Measurements from ENCODE around the gene CRYBB3.

The CRYBB3 gene

DNA sequence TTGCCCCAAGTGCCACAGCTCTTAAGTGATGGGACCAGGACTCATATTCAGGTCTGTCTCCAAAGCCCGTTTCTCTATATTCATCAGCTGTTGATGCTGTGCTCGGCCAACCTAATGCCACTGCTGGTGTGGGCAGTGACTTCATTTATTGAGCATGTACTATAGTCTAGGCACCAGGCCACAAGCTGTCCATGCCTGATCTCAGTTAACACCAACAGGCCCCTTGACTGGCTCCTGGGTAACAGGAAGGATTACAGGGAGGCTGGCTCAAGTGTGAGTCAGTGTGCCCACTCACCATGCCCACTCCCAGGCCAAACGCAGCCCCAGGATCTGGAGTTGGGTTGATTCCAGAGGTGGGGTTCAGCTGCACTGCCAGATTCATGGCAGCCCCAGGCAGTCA lies 11.1 kb downstream of the CRYBB3 start:
- TF ChIP-seq, protein P1, sequence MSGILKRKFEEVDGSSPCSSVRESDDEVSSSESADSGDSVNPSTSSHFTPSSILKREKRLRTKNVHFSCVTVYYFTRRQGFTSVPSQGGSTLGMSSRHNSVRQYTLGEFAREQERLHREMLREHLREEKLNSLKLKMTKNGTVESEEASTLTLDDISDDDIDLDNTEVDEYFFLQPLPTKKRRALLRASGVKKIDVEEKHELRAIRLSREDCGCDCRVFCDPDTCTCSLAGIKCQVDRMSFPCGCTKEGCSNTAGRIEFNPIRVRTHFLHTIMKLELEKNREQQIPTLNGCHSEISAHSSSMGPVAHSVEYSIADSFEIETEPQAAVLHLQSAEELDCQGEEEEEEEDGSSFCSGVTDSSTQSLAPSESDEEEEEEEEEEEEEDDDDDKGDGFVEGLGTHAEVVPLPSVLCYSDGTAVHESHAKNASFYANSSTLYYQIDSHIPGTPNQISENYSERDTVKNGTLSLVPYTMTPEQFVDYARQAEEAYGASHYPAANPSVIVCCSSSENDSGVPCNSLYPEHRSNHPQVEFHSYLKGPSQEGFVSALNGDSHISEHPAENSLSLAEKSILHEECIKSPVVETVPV (CRISPR knock-in tag; IDR thresholded peaks at IDR 0.05) = no peak
- TF ChIP-seq, protein P2, sequence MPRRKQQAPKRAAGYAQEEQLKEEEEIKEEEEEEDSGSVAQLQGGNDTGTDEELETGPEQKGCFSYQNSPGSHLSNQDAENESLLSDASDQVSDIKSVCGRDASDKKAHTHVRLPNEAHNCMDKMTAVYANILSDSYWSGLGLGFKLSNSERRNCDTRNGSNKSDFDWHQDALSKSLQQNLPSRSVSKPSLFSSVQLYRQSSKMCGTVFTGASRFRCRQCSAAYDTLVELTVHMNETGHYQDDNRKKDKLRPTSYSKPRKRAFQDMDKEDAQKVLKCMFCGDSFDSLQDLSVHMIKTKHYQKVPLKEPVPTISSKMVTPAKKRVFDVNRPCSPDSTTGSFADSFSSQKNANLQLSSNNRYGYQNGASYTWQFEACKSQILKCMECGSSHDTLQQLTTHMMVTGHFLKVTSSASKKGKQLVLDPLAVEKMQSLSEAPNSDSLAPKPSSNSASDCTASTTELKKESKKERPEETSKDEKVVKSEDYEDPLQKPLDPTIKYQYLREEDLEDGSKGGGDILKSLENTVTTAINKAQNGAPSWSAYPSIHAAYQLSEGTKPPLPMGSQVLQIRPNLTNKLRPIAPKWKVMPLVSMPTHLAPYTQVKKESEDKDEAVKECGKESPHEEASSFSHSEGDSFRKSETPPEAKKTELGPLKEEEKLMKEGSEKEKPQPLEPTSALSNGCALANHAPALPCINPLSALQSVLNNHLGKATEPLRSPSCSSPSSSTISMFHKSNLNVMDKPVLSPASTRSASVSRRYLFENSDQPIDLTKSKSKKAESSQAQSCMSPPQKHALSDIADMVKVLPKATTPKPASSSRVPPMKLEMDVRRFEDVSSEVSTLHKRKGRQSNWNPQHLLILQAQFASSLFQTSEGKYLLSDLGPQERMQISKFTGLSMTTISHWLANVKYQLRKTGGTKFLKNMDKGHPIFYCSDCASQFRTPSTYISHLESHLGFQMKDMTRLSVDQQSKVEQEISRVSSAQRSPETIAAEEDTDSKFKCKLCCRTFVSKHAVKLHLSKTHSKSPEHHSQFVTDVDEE (CRISPR knock-in tag; IDR thresholded peaks at IDR 0.05) = no peak
- no peak for TF ChIP-seq ZNF70 (CRISPR knock-in tag; IDR thresholded peaks at IDR 0.05)
- TF ChIP-seq GLIS3 (CRISPR knock-in tag; IDR thresholded peaks at IDR 0.05) = no peak
- no peak for TF ChIP-seq CSDC2 (CRISPR knock-in tag; IDR thresholded peaks at IDR 0.05)
- no peak for TF ChIP-seq ZNF8 (CRISPR knock-in tag; IDR thresholded peaks at IDR 0.05)
- TF ChIP-seq TCF4 (CRISPR knock-in tag; IDR thresholded peaks at IDR 0.05; ENCODE audit: borderline replicate concordance) = no peak
- TF ChIP-seq ZNF565 (CRISPR knock-in tag; conservative IDR thresholded peaks at IDR 0.05; ENCODE audit: low read depth) = no peak
- TF ChIP-seq ISL1 (CRISPR knock-in tag; IDR thresholded peaks at IDR 0.05) = no peak
- TF ChIP-seq ESRRG (CRISPR knock-in tag; IDR thresholded peaks at IDR 0.05) = no peak
- TF ChIP-seq, protein P3, sequence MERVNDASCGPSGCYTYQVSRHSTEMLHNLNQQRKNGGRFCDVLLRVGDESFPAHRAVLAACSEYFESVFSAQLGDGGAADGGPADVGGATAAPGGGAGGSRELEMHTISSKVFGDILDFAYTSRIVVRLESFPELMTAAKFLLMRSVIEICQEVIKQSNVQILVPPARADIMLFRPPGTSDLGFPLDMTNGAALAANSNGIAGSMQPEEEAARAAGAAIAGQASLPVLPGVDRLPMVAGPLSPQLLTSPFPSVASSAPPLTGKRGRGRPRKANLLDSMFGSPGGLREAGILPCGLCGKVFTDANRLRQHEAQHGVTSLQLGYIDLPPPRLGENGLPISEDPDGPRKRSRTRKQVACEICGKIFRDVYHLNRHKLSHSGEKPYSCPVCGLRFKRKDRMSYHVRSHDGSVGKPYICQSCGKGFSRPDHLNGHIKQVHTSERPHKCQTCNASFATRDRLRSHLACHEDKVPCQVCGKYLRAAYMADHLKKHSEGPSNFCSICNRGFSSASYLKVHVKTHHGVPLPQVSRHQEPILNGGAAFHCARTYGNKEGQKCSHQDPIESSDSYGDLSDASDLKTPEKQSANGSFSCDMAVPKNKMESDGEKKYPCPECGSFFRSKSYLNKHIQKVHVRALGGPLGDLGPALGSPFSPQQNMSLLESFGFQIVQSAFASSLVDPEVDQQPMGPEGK (CRISPR knock-in tag; IDR thresholded peaks at IDR 0.05; ENCODE audit: borderline replicate concordance) = no peak
- TF ChIP-seq, protein P4, sequence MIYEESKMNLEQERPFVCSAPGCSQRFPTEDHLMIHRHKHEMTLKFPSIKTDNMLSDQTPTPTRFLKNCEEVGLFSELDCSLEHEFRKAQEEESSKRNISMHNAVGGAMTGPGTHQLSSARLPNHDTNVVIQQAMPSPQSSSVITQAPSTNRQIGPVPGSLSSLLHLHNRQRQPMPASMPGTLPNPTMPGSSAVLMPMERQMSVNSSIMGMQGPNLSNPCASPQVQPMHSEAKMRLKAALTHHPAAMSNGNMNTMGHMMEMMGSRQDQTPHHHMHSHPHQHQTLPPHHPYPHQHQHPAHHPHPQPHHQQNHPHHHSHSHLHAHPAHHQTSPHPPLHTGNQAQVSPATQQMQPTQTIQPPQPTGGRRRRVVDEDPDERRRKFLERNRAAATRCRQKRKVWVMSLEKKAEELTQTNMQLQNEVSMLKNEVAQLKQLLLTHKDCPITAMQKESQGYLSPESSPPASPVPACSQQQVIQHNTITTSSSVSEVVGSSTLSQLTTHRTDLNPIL (CRISPR knock-in tag; IDR thresholded peaks at IDR 0.05; ENCODE audit: low read depth) = no peak
- TF ChIP-seq PPARA (CRISPR knock-in tag; IDR thresholded peaks at IDR 0.05; ENCODE audit: borderline replicate concordance) = no peak
- TF ChIP-seq ZFP30 (CRISPR knock-in tag; IDR thresholded peaks at IDR 0.05) = no peak
- TF ChIP-seq ARNTL (CRISPR knock-in tag; IDR thresholded peaks at IDR 0.05; ENCODE audit: borderline replicate concordance, low read depth) = no peak
- no peak for TF ChIP-seq BACH2 (CRISPR knock-in tag; IDR thresholded peaks at IDR 0.05; ENCODE audit: borderline replicate concordance)
- TF ChIP-seq TOX (CRISPR knock-in tag; IDR thresholded peaks at IDR 0.05; ENCODE audit: borderline replicate concordance) = no peak
- no peak for TF ChIP-seq ZC3H10 (CRISPR knock-in tag; IDR thresholded peaks at IDR 0.05)
- no peak for ATAC-seq

DNA sequence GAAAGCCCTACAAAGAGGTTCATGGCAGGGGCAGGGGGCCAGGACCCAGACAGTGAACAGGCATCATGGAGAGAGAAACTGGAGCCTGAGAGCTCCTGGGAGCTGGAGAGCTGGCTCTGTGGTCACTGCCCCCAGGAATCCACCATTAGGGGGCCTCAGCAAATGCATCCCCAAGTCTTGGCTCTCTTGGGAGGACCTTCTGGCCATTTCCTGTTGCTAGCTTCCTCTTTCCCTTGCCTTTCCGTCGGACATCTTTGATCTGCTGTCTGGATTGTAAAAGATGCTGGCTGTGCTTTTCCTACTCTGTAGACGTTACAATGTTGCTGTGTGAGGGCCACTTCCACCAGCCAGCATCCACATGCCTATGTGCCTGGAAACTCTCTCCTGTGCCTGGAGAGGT lies 12.7 kb downstream of the CRYBB3 start:
- no peak for TF ChIP-seq ZNF565 (CRISPR knock-in tag; conservative IDR thresholded peaks at IDR 0.05; ENCODE audit: low read depth)
- no peak for TF ChIP-seq ZC3H10 (CRISPR knock-in tag; IDR thresholded peaks at IDR 0.05)
- TF ChIP-seq POU6F1 (CRISPR knock-in tag; IDR thresholded peaks at IDR 0.05; ENCODE audit: borderline replicate concordance, low read depth) = no peak
- TF ChIP-seq PPARA (CRISPR knock-in tag; IDR thresholded peaks at IDR 0.05; ENCODE audit: borderline replicate concordance) = no peak
- TF ChIP-seq TCF4 (CRISPR knock-in tag; IDR thresholded peaks at IDR 0.05; ENCODE audit: borderline replicate concordance) = no peak
- no peak for TF ChIP-seq ZNF70 (CRISPR knock-in tag; IDR thresholded peaks at IDR 0.05)
- TF ChIP-seq, protein P3 (CRISPR knock-in tag; IDR thresholded peaks at IDR 0.05; ENCODE audit: borderline replicate concordance) = no peak
- TF ChIP-seq SNAI2 (CRISPR knock-in tag; IDR thresholded peaks at IDR 0.05) = no peak
- TF ChIP-seq BACH2 (CRISPR knock-in tag; IDR thresholded peaks at IDR 0.05; ENCODE audit: borderline replicate concordance) = no peak
- TF ChIP-seq ESRRG (CRISPR knock-in tag; IDR thresholded peaks at IDR 0.05) = no peak
- TF ChIP-seq, protein P1 (CRISPR knock-in tag; IDR thresholded peaks at IDR 0.05) = no peak
- TF ChIP-seq ZFP3 (CRISPR knock-in tag; IDR thresholded peaks at IDR 0.05) = no peak
- no peak for TF ChIP-seq ISL1 (CRISPR knock-in tag; IDR thresholded peaks at IDR 0.05)
- no peak for TF ChIP-seq GLIS3 (CRISPR knock-in tag; IDR thresholded peaks at IDR 0.05)
- TF ChIP-seq, protein P2 (CRISPR knock-in tag; IDR thresholded peaks at IDR 0.05) = no peak
- TF ChIP-seq ZNF8 (CRISPR knock-in tag; IDR thresholded peaks at IDR 0.05) = no peak
- no peak for TF ChIP-seq ARNTL (CRISPR knock-in tag; IDR thresholded peaks at IDR 0.05; ENCODE audit: borderline replicate concordance, low read depth)
- no peak for ATAC-seq
